ENCODE data around the gene HIVEP3. TPM values are rescaled to one million over a fixed set of nuclear protein-coding genes. Genes with fewer than 3 reads are reported as not detected.

Gene HIVEP3
- total RNA-seq, 4 donors from 2014 or later: 5.3 to 17.3 (median 9.1) TPM

DNA sequence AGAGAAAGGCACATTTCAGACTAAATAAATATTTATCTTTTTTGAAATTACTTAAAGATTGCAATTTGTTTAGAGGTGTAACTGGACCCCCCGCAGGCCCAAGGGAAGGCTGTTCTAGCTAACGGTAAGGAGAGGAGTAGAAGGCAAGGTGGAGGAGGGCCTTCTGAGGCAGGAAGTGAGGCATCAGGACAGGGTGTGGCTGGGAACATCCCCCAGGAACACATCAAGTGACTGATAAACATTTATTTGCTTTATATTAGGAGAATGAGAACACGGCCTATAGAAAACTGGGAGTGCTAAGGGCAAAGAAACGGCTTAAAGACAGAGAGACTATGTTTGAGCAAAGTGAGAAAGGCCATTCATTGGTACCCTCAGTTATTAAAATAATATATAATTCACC, 23.2 kb downstream of the HIVEP3 start:
- intact Hi-C loops (cut with DNase I; ENCODE audit: low total_unique reads): no loop called here
- no peak for DNase-seq (ENCODE audit: low spot score in 2 of 2)
- H3K4me3 ChIP-seq (ENCODE audit: low read depth, poor library complexity, severe bottlenecking): no peak overlapping the region
- TF ChIP-seq, protein P1, sequence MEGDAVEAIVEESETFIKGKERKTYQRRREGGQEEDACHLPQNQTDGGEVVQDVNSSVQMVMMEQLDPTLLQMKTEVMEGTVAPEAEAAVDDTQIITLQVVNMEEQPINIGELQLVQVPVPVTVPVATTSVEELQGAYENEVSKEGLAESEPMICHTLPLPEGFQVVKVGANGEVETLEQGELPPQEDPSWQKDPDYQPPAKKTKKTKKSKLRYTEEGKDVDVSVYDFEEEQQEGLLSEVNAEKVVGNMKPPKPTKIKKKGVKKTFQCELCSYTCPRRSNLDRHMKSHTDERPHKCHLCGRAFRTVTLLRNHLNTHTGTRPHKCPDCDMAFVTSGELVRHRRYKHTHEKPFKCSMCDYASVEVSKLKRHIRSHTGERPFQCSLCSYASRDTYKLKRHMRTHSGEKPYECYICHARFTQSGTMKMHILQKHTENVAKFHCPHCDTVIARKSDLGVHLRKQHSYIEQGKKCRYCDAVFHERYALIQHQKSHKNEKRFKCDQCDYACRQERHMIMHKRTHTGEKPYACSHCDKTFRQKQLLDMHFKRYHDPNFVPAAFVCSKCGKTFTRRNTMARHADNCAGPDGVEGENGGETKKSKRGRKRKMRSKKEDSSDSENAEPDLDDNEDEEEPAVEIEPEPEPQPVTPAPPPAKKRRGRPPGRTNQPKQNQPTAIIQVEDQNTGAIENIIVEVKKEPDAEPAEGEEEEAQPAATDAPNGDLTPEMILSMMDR (IDR thresholded peaks at IDR 0.05): no peak
- TF ChIP-seq POLR2A (IDR thresholded peaks at IDR 0.05): no peak
- WGBS, 2 donors: 94 to 95% methylated on average over 4 of the region's 4 CpGs

DNA sequence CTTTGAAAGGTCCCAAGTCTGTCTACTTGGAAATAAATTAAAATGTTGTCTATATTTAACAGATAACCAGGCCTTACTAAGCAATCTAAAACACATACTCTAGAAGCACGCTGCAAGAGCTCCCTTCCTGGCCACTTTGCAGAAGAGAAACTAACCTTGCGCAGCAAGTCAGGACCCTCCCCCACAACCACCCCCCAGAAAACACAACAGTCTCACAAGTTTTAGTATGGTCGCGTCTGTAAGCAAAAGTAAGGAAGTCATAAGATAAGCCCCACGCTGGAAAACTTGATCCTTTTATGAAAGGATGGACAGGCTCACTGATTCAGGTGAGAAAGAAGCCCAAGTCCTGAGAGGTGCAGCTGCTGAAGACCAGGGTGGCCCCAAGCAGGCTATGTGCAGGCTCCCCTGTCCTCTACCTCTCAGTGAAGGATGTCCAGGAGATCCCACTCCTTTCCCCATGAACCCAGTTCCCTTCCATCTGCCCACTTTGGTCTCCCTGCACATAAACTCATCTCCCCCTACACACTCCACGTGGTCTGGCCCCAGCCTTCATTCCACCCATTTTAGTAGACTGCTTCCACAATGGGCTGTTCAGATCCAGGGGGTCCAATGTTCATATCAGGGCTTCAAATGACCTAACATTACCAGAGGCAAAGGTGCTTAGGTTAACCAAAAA, 23.8 kb downstream of the HIVEP3 start:
- intact Hi-C loops (cut with DNase I; ENCODE audit: low total_unique reads): no loop called here

DNA sequence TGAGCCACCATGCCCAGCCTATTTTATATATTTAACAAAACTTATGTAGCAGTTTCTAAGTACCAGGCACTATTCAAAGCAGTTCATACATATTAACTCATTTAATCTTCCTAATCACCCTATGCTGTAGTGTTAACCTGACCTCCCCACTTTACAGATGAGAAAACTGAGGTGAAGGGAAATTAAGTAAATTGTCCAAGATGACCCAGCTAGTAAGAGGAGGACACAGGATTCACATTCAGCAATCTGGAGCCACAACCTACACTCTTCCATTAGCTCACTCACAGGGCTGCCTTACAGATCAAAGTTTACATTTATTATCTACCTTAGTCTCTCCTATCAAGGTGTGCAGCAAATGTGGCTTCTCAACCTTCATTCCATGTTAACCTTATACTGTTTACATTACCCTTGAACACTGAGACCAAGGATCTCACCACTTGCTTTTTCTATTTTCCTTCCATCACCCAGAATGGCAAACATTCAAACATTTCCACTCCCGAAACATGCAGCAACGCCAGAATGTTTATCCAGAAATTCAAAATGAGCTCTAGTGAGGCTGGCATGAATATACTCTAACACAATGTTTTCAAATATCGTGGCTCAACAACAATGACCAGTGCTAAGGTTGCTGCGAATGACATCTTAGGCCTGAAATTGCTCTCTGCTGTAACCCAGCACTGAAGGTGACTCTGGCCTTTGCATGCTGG, 24.5 kb downstream of the HIVEP3 start:
- TF ChIP-seq POLR2A (IDR thresholded peaks at IDR 0.05): no peak
- TF ChIP-seq, protein P1 (IDR thresholded peaks at IDR 0.05): no peak
- intact Hi-C loops (cut with DNase I; ENCODE audit: low total_unique reads): no loop called here
- 60 to 74% methylated on average over 4 of the region's 4 CpGs for WGBS, 2 donors
- H3K4me3 ChIP-seq (ENCODE audit: low read depth, poor library complexity, severe bottlenecking): no peak overlapping the region
- DNase-seq (ENCODE audit: low spot score in 2 of 2): no peak

More for the DNA sequence above, 23.8 kb downstream of the HIVEP3 start:
- DNase-seq (ENCODE audit: low spot score in 2 of 2): no peak
- TF ChIP-seq, protein P1 (IDR thresholded peaks at IDR 0.05): no peak
- no peak for TF ChIP-seq POLR2A (IDR thresholded peaks at IDR 0.05)
- no peak overlapping the region for H3K4me3 ChIP-seq (ENCODE audit: low read depth, poor library complexity, severe bottlenecking)
- WGBS, 2 donors: 88 to 91% methylated on average over 6 of the region's 6 CpGs

DNA sequence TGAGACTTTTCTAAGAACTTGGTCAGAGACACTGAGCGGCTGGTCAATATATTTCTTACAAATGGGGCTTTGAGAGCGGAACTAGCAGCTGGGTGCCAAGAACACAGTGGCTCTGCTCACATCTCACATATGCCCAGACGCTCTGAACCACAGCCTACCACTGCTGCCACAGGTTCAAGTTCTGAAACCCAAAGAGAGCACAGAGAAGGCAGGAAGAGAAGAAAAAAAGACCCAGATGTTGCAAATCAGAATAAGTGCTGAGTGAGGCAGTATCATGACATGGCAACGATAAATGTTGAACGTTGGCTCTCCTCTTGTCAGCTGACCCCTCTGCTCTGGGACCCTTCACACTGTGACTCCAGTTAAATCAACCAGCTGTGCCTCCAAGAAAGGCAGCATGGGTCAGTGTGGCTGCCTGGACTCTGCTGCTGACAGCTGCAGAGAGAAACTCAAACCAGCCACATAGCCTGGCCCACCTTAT, 26.4 kb downstream of the HIVEP3 start:
- no peak for TF ChIP-seq POLR2A (IDR thresholded peaks at IDR 0.05)
- TF ChIP-seq, protein P1 (IDR thresholded peaks at IDR 0.05): no peak
- DNase-seq (ENCODE audit: low spot score in 2 of 2): no peak
- WGBS, 2 donors: 68 to 71% methylated on average over 5 of the region's 5 CpGs
- intact Hi-C loops (cut with DNase I; ENCODE audit: low total_unique reads): no loop called here
- no peak overlapping the region for H3K4me3 ChIP-seq (ENCODE audit: low read depth, poor library complexity, severe bottlenecking)

DNA sequence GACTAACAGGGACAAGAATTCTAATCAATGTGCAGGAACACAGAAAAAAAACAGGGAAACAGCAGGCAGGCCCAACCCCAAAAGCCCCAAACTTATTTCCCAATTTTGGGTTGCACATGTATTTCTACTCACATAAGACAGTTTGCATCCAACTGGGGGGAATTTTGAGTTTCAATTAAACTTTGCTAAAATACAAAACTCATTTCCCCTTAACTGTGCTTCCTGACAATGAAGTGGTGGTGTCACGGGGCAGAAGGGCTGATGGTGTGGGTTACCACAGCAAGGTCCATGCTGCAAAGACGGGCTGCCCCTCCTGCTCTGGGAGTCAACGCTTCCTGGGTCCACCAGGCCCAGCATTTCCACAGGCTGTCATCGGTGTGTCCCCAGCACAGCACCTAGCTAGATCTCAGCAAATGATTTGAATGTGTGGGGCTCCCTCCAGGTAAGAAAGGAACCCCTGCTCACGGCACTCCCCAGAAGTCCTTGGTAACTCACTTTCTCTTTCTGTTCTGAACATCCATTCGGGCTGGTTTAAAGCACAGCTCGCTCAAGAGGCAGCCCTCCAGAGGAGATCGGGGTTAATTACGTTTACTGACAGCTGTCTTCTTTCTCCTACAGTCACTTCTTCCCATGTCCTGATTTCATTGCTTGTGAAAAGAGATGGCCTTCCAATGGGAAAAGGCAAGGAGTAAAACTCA, 27.4 kb downstream of the HIVEP3 start:
- no peak for DNase-seq (ENCODE audit: low spot score in 2 of 2)
- H3K4me3 ChIP-seq (ENCODE audit: low read depth, poor library complexity, severe bottlenecking): no peak overlapping the region
- intact Hi-C loops (cut with DNase I; ENCODE audit: low total_unique reads): no loop called here
- TF ChIP-seq, protein P1 (IDR thresholded peaks at IDR 0.05): no peak
- TF ChIP-seq POLR2A (IDR thresholded peaks at IDR 0.05): no peak
- 59 to 67% methylated on average over 9 of the region's 9 CpGs for WGBS, 2 donors

Measured in lower leg skin (tissue), 4 donors.